Activated effector memory CD4-positive, alpha-beta T cell treated with Interleukin-2 at 50 U/mL for 16 hours (primary cell): ENCODE data around the gene ODF4.

ENCODE experiments used
- DNase-seq: peaks from one replicate; pipeline ENCODE4 v3.0.0-alpha.2; 2020

Gene ODF4, protein sequence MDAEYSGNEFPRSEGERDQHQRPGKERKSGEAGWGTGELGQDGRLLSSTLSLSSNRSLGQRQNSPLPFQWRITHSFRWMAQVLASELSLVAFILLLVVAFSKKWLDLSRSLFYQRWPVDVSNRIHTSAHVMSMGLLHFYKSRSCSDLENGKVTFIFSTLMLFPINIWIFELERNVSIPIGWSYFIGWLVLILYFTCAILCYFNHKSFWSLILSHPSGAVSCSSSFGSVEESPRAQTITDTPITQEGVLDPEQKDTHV

DNA sequence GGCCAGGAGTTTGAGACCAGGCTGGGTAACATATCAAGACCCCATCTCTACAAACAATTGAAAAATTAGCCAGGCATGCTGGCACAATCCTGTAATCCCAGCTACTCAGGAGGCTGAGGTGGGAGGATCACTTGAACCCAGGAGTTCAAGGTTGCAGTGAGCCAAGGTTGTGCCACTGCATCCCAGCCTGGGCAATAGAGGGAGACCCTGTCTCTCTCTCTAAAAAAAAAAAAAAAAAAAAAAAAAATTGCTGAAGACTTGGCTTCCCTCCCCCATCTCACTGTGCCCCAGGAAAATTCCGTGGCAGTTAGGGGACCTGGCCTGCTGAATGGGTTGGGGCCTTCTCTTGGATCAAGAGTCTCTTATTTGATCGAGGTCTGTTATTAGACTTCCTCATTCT lies at the start of gene ODF4:
TSS of gene ODF4 (plus strand) at position 301 of the 400 bp plus-strand sequence. CDS start 212 bp downstream, outside the sequence.
- DNase-seq, result no peak

DNA sequence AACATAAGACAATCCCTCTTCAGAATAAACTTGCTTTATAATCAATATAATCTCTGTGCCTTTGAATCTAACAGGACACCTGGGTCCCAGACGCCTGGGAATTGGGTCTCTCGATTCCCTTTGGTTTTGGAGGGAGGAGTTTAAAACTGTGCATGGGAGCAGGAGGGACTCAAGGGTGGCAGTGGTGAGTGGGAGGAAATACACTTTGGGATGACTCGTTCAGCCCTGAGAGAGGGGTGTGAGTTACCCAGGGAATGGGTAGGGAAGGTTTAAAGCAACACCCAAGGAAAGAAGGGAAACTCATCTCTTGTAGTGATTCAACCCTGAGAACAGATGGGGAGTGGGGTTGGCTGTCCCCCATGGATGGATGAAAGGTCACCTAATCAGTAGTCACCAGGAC lies 49.6 kb upstream of the ODF4 start:
- DNase-seq, result no peak

DNA sequence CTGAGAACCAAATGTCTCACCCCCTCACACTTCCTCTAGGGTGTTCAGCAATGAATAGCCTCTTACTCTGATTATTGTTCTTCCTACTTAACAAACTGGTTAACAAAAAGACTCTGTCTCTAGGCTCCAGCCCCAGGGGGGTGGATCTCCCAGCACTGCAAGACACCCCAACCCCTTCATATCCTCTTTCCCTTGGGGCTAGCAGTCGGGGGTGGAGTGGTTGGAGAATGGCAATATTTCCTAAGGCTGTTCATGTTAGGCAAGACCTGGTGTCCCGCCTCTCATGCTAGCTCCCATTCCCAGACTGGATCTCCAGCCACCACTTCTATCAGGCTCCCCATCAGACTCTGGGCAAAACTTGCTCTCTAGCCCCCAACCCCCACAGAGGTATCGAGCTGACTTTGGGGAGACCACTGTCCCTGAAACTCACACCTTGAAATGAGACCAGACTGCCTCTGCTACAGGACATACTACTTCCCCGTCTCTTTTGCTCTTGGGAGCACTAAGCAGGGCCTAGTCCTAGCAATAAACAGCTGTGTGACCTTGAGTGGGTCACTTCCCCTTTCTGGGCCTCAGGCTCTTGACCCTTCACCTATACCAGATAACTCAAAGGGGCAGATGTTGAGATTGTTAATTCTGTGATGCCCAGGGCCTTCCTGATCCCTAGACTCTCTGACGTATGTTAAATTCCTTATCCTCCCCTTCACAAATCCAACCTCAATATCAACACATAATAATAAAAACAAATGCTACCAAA lies 46.8 kb upstream of the ODF4 start:
- no peak for DNase-seq

DNA sequence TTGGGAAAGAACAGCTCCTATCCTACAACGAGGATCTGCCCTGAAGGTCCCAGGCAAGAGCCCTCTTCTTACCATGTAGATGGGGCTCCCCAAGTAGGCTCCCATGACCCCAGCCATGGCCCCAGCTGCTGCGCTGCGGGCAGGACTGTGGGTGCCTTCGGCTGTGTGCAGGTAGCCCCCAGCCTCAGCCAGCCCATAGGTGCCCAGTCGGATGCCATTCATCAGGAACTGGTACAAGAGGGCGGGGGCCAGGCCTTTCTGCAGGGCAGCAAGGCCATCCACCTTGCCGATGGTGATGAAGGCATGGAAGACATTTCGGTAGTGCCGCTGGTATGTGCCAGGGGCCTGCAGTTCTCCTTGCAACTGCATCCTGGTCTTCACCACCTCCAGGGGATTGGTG lies 45.3 kb upstream of the ODF4 start:
- DNase-seq, result no peak

DNA sequence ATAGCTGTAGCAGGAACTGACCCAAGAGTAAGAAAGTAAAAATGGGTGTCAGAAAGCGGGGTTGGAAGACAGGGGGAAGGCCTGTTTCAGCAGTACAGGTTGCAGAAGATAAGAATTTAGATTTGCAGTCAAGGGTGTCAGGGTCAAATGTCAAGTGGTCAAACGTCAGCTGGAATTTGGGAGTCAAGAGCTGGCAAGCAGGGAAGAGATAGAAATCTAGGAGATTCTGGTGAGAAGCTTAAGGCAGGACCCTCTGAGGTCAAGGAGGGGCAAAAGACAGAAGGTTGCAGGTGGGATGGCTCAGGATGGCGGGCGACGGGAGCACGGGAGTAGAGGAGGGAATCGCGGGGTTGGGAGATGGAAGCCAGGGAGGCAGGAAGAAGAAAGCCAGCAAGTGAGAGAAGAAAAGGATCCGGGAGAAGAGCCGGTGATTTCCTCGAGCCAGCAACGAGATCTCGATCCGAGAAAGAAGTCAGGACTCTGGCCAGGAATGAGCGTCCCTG lies 44.8 kb upstream of the ODF4 start:
- no peak for DNase-seq

DNA sequence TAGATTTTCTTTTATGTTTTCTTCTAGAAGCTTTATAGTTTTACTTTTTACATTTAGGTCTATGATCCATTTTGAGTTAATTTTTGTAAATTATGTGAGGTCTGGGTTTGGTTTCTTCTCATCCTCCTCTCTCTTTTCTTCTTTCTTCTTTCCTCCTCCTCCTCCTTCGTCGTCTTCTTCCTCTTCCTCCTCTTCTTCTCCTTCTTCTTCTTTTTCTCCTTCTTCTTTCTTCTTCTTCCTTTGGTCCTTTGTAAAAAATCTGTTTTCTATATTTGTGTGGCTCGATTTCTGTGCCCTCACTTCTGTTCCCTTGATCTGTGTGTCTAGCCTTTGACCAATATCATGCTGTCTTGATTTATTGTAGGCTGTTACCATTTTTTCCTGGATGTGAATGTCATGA lies 39.4 kb upstream of the ODF4 start:
- no peak for DNase-seq

DNA sequence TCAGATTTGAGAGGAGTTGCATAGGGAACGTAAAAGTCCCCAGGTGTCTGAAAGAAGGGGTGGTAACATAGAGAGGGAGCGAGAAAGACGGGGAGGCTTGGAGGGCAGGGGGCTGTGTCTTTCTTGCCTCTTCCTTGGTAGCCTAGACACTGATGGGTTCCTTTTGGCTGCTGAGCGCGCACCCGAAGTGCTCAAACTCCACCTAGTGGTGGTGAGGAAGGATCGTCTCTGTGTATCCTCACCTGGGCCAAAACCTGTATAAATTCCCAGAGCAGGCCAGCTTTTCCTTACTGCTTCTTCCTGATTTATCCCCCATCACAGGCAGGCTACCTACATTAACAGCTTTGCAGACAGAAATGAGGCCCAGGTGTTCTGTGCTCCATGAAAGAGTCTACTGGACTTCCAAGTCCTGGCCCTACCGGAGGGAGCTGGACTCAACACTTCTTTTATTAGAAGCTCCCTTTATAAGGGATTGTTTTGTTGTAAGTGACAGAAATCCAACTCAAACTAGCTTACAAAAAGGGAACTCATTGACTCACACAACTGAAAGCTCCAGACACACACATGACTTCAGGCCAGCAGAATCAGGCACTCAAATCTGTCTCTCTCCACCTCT lies 38.9 kb upstream of the ODF4 start:
- peak; percentile 41 for DNase-seq

DNA sequence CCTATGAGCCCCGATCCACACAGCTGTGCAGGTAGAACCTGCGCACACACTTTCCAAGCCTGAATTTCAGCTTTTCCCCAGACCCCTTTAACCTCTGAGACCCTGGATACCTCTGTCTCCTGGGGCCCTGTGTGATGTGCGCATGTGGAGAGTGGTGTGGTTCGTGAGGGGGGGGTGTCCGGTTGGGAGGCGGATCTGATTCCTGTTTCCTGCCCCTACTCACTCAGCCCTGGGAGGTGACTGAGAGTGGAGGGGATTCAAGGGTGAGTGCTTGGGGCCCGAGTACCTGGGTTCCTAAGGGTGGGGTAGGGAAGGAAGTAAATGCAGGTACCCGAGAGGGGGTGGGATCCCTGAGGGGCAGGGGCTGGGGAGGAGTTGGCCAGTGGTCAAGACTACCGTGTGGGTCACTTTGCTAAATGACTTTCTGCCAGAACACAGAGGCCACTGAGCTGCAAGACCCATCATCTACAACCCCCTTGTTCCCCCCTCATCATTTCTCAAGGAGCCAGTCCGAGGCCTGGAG lies 29.0 kb upstream of the ODF4 start:
- DNase-seq, result no peak

DNA sequence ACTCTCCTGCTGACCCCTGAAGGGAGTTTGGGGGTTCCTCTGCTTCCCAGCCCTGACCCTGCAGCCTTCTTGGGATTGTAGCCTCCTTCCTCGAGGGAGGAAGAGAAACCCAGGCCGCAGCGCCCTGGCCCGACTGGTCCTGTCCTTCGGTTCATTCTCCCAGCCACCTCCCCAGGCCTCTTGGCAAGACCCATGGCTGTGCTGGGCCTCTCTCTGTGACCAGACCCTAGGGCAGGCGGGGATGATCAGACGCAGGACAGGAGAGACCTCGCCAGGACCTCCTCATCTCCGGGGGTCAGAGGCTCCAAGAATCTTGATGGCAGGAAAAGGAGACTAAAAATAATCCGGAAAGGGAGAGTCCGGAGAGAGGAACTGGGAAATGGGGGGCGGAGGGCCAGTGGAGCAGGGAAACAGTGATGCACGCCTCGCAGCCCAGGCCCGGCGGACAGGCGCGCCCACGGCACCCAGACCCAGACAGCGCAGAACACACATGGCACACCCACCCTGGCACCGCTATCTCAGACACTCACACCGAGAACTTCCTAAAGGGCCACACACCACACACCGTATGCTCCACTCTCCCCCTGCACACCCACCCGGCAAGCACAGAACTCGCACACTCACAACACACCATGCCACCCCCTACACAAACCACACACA lies 28.4 kb upstream of the ODF4 start:
- no peak for DNase-seq

DNA sequence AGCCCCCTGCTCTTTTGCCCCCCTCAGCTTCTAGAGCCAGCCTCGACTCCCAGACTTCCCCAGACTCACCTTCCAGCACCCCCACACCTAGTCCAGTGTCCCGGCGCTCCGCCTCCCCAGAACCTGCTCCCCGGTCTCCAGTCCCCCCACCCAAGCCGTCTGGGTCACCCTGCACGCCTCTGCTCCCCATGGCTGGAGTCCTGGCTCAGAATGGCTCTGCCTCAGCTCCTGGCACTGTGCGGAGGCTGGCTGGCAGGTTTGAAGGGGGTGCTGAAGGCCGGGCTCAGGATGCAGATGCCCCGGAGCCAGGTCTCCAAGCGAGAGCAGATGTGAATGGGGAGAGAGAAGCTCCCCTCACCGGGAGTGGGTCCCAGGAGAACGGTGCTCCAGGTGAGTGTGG lies 27.4 kb upstream of the ODF4 start:
- no peak for DNase-seq

DNA sequence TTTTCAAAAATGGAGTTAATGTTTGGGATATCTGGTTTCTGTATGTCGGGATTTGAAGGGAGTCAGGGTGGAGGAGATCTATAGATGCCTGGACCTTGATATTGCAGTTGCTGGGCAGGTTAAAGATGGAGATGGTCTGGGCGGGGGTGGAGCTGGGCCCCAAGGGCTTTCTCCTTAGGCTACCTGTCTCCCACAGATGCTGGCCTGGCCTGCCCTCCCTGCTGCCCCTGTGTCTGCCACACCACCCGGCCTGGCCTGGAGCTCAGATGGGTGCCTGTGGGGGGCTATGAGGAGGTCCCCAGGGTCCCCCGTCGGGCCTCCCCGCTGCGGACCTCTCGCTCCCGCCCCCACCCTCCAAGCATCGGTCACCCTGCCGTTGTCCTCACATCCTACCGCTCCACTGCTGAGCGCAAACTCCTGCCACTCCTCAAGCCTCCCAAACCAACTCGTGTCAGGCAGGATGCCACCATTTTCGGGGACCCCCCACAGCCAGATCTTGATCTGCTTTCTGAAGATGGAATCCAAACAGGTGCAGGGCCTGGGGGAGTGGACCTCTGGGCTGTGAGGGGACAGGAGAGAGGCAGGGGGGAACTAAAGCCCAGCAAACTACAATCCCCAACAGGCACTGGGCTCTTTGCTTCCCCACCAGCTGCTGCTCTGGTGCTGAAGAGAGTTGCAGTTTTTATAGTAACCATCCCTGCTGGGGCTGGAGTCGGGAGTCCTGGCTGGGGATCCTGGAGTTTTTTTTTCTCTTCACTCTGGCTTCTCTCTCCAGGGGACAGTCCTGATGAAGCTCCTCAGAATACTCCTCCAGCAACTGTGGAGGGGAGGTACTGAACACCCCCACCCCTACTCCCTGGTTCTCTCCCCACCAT lies 26.7 kb upstream of the ODF4 start:
- no peak for DNase-seq

DNA sequence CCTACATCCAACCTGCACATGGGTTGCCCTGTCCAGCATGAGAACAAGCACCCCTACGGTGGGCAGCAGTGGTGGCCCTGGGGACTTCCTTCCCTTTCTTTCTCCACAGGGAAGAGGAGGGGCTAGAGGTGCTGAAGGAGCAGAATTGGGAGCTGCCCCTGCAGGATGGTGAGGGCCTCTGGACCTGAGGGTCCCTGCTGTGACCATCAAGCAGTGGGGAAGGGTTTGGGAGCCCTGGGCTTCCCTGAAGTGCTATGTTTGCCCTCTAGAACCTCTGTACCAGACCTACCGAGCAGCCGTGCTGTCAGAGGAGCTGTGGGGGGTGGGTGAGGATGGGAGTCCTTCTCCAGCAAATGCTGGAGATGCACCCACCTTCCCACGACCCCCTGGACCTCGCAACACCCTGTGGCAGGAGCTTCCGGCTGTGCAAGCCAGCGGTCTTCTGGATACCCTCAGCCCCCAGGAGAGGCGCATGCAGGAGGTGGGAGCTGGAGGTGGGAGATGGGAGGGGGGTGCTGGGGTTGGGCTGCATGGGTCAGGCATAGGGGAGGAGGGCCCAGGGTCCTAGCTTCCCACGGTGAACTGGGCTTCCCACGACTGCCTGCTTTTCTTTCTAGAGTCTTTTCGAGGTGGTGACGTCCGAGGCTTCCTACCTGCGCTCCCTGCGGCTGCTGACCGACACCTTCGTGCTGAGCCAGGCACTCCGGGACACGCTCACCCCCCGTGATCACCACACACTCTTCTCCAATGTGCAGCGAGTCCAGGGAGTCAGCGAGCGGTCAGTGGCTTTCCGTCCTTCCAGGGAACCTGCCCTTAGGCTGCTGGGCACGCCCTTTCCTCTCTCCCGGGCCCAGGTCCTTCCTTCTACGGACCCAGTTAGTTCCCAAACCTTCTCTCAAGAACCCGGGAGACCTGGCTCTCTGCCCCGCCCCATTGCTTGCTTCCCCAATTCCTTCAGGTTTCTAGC lies 24.6 kb upstream of the ODF4 start:
- DNase-seq, result no peak

DNA sequence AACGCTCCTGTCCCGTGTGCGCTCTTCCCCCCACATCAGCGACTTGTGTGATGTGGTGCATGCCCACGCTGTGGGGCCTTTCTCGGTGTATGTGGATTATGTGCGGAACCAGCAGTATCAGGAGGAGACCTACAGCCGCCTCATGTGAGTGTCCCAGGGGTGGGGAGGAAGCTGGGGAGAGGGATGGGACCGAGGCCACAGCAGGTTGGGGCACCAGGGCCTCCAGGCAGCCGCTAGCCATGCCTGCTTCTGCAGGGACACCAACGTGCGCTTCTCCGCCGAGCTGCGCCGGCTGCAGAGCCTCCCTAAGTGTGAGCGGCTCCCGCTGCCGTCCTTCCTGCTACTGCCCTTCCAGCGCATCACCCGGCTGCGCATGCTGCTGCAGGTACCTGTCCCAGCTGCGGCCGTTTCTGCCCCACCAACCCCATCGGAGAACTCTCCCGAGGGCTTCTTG lies 23.8 kb upstream of the ODF4 start:
- no peak for DNase-seq

DNA sequence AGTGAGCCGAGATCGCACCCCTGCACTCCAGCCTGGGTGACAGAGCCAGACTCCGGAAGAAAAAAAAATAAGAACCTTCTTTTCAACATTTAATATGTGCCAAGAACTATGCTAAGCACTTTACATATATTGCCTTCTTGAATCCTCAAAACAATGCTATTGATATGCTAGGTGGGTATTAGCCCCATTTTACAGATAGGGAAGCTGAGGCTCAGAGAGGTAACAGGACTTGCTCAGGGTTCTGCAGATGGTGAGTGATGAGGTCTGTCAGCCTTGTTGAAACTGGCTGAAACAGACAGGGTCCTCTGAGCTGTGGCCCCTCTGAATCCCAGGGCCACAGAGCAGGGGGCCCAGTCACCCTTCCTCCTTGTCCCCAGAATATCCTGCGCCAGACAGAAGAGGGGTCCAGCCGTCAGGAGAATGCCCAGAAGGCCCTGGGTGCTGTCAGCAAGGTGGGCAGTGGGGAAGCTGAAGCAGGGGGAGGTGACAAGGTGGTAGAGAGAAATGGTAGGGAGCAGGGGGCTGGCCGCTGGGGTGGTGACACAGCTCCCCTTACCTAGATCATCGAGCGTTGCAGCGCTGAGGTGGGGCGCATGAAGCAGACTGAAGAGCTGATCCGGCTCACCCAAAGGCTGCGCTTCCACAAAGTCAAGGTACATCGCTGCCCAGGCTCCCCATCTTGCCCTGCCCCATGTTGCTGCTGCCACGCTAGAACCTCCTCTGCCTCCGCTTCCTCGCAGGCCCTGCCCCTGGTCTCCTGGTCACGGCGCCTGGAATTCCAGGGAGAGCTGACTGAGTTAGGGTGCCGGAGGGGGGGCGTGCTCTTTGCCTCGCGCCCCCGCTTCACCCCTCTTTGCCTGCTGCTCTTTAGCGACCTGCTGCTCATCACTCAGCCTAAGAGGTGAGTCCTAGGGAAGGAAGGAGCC lies 21.4 kb upstream of the ODF4 start:
- no peak for DNase-seq

DNA sequence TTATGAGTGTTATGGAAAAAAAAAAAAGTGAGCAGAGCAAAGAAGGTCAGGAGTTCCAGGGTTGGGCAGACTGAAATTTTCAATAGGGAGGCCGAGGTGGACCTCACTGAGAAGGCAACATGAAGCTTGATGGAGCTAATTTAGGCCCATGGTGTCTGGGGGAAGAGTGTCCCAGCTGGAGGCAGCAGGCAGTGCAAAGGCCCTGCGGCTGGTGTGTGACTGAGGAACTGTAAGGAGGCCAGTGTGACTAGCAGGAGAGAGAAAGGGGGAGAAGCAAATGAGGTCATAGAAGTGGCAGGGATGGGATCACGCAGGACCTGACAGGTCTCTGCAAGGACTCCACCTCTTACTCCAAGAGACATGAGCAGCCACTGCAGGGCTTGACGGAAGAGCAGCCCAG lies 19.4 kb upstream of the ODF4 start:
- no peak for DNase-seq

DNA sequence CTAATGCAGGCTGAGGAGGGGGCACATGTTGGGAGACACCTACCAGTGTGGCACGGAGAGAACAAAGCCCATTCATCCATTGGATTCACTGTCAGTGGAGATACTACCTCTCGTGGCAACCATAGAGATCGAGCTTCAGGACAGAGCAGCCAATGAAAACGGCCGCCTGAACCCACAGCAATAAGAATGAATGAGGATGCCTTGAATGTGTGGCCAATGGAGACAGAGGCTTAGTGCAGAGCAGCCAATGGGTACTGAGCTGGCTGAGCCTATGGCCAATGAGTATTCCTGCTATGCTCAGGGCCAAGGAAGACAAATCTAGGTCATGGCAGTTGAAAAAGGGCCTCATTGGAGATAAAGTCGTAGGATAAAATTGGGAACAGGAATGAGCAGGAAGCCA lies 18.6 kb upstream of the ODF4 start:
- DNase-seq, result no peak

DNA sequence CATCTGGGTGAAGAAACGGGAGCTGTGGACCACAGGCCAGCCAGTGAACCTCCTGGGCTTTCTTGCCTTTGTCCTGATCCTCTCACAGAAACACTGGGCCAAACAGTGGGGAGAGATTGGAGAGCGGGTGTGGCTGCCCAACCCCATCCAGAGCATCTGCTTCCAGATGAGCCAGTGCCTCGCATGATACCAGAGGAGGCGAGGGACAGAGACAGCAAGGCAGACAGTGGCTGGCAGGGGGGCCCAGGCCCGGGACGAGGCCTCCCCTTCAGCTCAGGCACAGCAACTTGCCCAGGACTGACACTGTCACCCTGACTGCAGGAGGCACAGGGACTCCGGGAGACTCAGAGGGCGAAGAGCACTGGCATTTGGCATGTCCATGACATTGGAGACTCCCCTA lies 17.6 kb upstream of the ODF4 start:
- DNase-seq, result no peak

DNA sequence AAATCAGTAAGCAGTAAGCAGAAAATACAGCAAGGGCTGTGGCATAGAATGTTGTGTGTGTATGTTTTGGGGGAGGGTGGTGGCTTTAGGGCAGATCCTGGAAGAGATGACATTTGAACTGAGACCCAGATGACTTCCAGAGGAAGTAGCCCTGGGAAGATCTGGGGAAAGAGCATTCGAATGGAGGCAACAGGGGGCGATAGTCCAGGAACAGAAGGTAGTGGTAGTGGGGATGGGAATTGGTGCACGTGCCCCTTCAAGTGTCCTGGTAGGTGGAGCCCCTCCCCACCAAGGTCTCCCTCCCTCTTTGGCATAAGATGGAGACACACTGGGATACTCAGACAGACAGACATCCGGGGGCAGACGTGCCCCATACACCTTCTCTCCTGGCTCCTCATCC lies 15.5 kb upstream of the ODF4 start:
- no peak for DNase-seq

DNA sequence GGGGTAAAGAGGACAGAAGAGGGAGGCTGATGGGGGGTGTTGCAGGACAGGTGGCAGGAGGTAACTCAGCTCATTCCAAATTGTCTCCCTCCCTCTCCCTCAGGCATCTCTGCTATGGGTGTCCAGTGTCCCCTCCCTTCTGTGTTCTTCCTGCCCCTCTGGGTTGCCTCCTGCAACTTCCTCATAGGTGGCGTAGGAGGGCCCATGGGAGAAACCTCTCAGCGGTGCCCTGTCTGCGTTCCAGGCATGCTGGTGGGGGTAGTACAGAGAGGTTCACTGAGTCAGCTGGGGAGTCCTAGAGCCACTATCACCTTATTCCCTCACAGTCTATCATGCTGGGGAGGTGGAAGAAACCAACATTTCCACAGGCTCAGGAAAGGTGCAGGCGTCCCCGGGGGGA lies 14.7 kb upstream of the ODF4 start:
- no peak for DNase-seq
